Measurements from ENCODE around the gene RALA. TPM values are rescaled to one million over a fixed set of nuclear protein-coding genes. Genes with fewer than 3 reads are reported as not detected.
A peak's percentile ranks its signal among the peaks of the same experiment; 100 is the strongest.

The RALA gene
- total and polyA plus RNA-seq, 2 donors = 11.6 to 38.2 TPM

DNA sequence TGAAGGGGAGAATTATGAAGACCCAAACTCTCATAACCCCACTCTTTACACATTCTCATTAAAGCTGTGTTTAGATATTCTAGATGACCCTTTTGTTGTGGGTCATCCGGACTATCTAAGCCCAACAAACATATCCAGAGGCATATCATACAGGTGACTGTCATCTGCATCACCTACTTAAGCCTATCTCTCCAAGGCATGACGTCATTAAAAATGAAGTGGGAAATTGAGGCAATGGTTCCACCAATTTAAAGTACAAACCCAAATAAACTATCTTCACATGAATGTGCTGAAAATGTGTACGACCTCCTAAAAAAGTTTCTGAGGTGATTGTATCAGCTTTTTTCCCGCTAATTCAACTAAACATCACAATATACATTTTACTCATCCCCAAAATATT lies 4.5 kb upstream of the RALA start:
- no peaks in the 10 kb centered on the region for H3K27me3 ChIP-seq (ENCODE audit: control insufficient read depth in 2 of 2, insufficient read depth in 1 of 2, low read length in 1 of 2)
- no peaks in the 10 kb centered on the region for H3K9me3 ChIP-seq (ENCODE audit: control insufficient read depth in 2 of 2, insufficient read depth in 1 of 2, low read length in 1 of 2)
- H3K4me1 ChIP-seq (ENCODE audit: control insufficient read depth in 2 of 2, insufficient read depth in 2 of 2, low read length in 2 of 2) = peaks cover 7 to 10% of the 10 kb centered on the region in 2 donors
- H3K4me3 ChIP-seq (ENCODE audit: low read length in 2 of 2) = no peak overlapping the region
- H3K36me3 ChIP-seq (ENCODE audit: control insufficient read depth in 2 of 2, insufficient read depth in 2 of 2, low read length in 1 of 2) = no peaks in the 10 kb centered on the region
- WGBS = 95% methylated on average over 4 of the region's 4 CpGs
- no peak overlapping the region for H3K27ac ChIP-seq (ENCODE audit: low read depth in 1 of 2, low read length in 1 of 2)
- no peak for DNase-seq (ENCODE audit: low read depth in 6 of 9, low spot score in 9 of 9)

DNA sequence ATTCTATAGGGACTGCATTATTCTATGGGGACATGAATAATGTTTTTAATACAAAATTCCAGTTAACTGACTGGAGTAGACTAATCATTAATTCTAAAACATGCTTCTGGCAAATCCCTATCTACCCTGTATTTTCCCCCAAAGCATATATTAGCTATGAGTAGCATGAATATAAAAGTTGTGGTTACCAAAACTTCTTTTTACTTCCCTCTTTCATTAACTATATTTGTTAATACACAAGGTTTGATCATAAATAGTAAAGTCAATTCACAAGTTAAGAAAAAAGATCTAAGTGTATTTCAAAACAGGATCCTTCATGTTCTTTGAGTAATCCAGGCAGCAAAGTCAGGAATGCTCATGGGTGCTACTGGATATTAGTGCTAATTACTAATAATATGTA lies 2.9 kb upstream of the RALA start:
- no peaks in the 10 kb centered on the region for H3K36me3 ChIP-seq (ENCODE audit: control insufficient read depth in 2 of 2, insufficient read depth in 2 of 2, low read length in 1 of 2)
- no peaks in the 10 kb centered on the region for H3K9me3 ChIP-seq (ENCODE audit: control insufficient read depth in 2 of 2, insufficient read depth in 1 of 2, low read length in 1 of 2)

DNA sequence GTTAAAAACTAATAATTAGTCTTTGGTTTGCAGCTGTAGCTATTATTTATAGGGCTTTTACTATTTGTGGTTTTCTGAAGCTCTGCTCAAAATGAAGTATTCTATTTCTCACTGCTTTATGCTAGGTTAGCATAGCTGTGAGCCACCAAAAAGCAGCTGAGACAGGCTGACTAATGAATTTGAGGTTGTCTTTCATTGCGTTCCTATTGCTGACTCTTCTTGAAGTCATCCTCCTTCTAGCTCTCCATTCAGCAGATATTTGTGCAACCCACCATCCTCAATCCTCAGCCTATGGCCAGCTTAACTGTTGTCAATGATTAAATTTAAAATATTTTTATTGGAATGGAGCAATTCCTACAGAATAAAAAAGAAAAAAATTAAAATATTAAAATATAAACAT lies 2.1 kb upstream of the RALA start:
- 99% methylated on average over 1 of the region's 1 CpG for WGBS
- peaks cover 11 to 14% of the 10 kb centered on the region in 2 donors for H3K4me1 ChIP-seq (ENCODE audit: control insufficient read depth in 2 of 2, insufficient read depth in 2 of 2, low read length in 2 of 2)
- H3K36me3 ChIP-seq (ENCODE audit: control insufficient read depth in 2 of 2, insufficient read depth in 2 of 2, low read length in 1 of 2) = no peaks in the 10 kb centered on the region
- no peak overlapping the region for H3K4me3 ChIP-seq (ENCODE audit: low read length in 2 of 2)
- no peaks in the 10 kb centered on the region for H3K9me3 ChIP-seq (ENCODE audit: control insufficient read depth in 2 of 2, insufficient read depth in 1 of 2, low read length in 1 of 2)
- H3K27me3 ChIP-seq (ENCODE audit: control insufficient read depth in 2 of 2, insufficient read depth in 1 of 2, low read length in 1 of 2) = no peaks in the 10 kb centered on the region
- DNase-seq (ENCODE audit: low read depth in 6 of 9, low spot score in 9 of 9) = no peak
- H3K27ac ChIP-seq (ENCODE audit: low read depth in 1 of 2, low read length in 1 of 2) = no peak overlapping the region

More for the DNA sequence above, 2.9 kb upstream of the RALA start:
- H3K27ac ChIP-seq (ENCODE audit: low read depth in 1 of 2, low read length in 1 of 2) = no peak overlapping the region
- H3K4me3 ChIP-seq (ENCODE audit: low read length in 2 of 2) = no peak overlapping the region
- no peaks in the 10 kb centered on the region for H3K27me3 ChIP-seq (ENCODE audit: control insufficient read depth in 2 of 2, insufficient read depth in 1 of 2, low read length in 1 of 2)
- peaks cover 11 to 14% of the 10 kb centered on the region in 2 donors for H3K4me1 ChIP-seq (ENCODE audit: control insufficient read depth in 2 of 2, insufficient read depth in 2 of 2, low read length in 2 of 2)
- no peak for DNase-seq (ENCODE audit: low read depth in 6 of 9, low spot score in 9 of 9)

DNA sequence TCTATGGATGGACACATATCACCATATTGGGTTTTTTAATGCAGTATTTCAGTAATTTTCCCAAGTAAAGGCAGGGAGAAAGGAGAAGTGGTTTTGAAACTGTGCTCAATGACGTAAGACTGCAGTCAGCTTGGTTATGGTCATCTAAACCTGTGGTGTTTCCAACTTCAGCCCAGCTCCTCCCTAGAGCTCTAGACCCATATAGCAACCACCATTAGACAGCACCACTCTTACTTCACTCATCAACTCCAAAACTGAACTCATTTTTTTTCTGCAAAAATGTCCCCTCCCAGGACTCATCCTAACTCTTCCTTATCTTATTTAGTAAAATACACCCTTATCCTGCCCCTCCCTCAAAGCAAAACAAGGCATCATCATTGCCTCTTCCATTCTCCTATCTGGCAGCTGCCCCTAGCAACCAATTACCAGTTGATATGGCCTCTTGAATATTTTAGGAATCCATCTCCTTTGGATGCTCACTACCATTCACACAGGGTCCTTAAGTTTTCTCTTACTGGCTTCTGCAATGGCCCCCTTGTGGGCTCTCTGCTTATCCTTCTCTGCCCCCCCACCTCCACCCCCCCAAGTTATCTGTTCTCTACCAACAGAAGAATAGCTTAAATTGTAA lies 1.5 kb upstream of the RALA start:
- 98% methylated on average over 1 of the region's 1 CpG for WGBS
- Histone ChIP-seq H3K27ac (ENCODE audit: low read depth in 1 of 2, low read length in 1 of 2) (no peak overlapping the region), H3K27me3 (ENCODE audit: control insufficient read depth in 2 of 2, insufficient read depth in 1 of 2, low read length in 1 of 2) (no peaks in the 10 kb centered on the region), H3K4me1 (ENCODE audit: control insufficient read depth in 2 of 2, insufficient read depth in 2 of 2, low read length in 2 of 2) (peaks cover 11 to 14% of the 10 kb centered on the region in 2 donors), H3K9me3 (ENCODE audit: control insufficient read depth in 2 of 2, insufficient read depth in 1 of 2, low read length in 1 of 2) (no peaks in the 10 kb centered on the region), H3K4me3 (ENCODE audit: low read length in 2 of 2) (no peak overlapping the region), H3K36me3 (ENCODE audit: control insufficient read depth in 2 of 2, insufficient read depth in 2 of 2, low read length in 1 of 2) (no peaks in the 10 kb centered on the region)
- DNase-seq (ENCODE audit: low read depth in 6 of 9, low spot score in 9 of 9) = no peak

DNA sequence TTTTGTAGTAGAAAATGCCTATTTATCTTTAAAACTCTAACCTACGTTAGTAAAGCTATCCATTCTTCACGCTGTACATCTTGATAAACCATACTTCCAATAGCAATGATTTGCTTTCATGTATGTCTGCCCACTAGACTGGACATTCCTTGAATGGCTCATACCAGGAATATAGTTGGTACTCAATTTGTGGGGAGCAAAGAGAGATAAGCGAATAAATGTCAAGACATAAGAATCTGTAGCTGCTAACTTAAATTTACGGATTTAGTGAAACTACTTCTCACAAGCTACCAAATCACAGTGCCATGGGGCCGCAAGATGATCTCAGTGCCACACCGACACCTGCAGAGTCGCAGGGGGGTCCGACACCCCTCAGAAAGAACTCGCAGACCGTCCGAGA lies 763 bp upstream of the RALA start:
- peaks cover 11 to 14% of the 10 kb centered on the region in 2 donors for H3K4me1 ChIP-seq (ENCODE audit: control insufficient read depth in 2 of 2, insufficient read depth in 2 of 2, low read length in 2 of 2)
- H3K4me3 ChIP-seq (ENCODE audit: low read length in 2 of 2) = peak overlapping the region; percentile 87 to 98
- H3K27me3 ChIP-seq (ENCODE audit: control insufficient read depth in 2 of 2, insufficient read depth in 1 of 2, low read length in 1 of 2) = no peaks in the 10 kb centered on the region
- H3K36me3 ChIP-seq (ENCODE audit: control insufficient read depth in 2 of 2, insufficient read depth in 2 of 2, low read length in 1 of 2) = no peaks in the 10 kb centered on the region
- H3K9me3 ChIP-seq (ENCODE audit: control insufficient read depth in 2 of 2, insufficient read depth in 1 of 2, low read length in 1 of 2) = no peaks in the 10 kb centered on the region
- peak overlapping the region; percentile 77 to 89 for H3K27ac ChIP-seq (ENCODE audit: low read depth in 1 of 2, low read length in 1 of 2)
- 69% methylated on average over 11 of the region's 11 CpGs for WGBS
- peak in 1 of 9 donors; percentile 21 for DNase-seq (ENCODE audit: low read depth in 6 of 9, low spot score in 9 of 9)

DNA sequence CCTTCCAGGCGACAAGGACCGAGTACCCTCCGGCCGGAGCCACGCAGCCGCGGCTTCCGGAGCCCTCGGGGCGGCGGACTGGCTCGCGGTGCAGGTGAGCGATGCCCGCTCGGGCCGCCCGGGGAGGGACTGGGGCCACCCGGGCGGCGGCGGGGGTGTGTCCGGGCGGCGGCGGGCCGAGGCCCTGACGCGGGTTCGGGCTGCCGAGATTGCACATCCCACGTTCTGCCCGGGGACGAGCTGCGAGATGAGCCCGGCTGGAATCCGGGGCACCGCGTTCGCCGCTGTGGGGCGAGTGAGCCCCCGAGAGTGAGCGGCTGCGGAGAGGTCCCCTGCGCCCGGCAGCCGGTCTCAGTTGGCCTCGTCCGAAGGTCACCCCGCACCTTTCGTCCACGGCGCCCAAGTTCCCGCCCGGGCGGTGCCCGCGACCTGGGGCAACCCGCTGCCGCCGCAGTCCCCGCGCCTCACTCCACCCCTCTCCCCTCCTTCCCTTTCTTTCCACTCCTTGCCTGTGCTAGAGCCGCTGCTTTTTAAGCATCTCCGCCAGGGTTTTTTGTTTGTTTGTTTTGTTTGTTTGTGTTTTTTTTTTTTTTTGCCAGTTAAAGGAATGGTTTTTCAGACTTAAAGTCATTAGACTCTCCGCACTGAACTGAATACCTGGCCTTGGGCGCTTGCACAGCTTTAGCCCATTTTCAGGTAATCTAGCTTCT lies 515 bp downstream of the RALA start:
- peak overlapping the region; percentile 77 to 92 for H3K27ac ChIP-seq (ENCODE audit: low read depth in 1 of 2, low read length in 1 of 2)
- WGBS = under 1% methylated on average over 68 of the region's 68 CpGs
- no peaks in the 10 kb centered on the region for H3K27me3 ChIP-seq (ENCODE audit: control insufficient read depth in 2 of 2, insufficient read depth in 1 of 2, low read length in 1 of 2)
- peak overlapping the region; percentile 87 to 98 for H3K4me3 ChIP-seq (ENCODE audit: low read length in 2 of 2)
- H3K36me3 ChIP-seq (ENCODE audit: control insufficient read depth in 2 of 2, insufficient read depth in 2 of 2, low read length in 1 of 2) = no peaks in the 10 kb centered on the region
- H3K9me3 ChIP-seq (ENCODE audit: control insufficient read depth in 2 of 2, insufficient read depth in 1 of 2, low read length in 1 of 2) = no peaks in the 10 kb centered on the region
- peaks cover 11 to 14% of the 10 kb centered on the region in 2 donors for H3K4me1 ChIP-seq (ENCODE audit: control insufficient read depth in 2 of 2, insufficient read depth in 2 of 2, low read length in 2 of 2)
- DNase-seq (ENCODE audit: low read depth in 6 of 9, low spot score in 9 of 9) = peak in 2 of 9 donors; percentile 21 to 49

DNA sequence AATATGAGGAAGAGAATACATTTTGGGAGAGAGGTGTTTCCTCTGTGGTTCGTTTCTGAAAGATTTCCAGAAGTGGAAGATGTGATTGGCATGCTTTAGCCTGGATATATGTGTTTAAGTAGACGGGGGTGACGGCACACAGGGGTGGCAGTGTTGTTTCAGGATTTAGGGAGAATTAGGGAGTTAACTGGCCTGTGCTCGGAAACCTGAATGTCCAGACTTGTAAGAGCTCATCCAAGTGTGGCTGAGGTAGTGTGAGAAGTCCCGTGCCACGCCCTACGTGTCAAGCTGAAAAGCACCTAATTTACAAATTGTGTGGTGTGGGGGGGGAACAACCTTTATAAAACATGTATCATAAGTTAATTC lies 1.1 kb downstream of the RALA start:
- no peaks in the 10 kb centered on the region for H3K36me3 ChIP-seq (ENCODE audit: control insufficient read depth in 2 of 2, insufficient read depth in 2 of 2, low read length in 1 of 2)
- 26% methylated on average over 7 of the region's 7 CpGs for WGBS
- H3K9me3 ChIP-seq (ENCODE audit: control insufficient read depth in 2 of 2, insufficient read depth in 1 of 2, low read length in 1 of 2) = no peaks in the 10 kb centered on the region
- H3K4me1 ChIP-seq (ENCODE audit: control insufficient read depth in 2 of 2, insufficient read depth in 2 of 2, low read length in 2 of 2) = peaks cover 11 to 14% of the 10 kb centered on the region in 2 donors
- no peaks in the 10 kb centered on the region for H3K27me3 ChIP-seq (ENCODE audit: control insufficient read depth in 2 of 2, insufficient read depth in 1 of 2, low read length in 1 of 2)
- DNase-seq (ENCODE audit: low read depth in 6 of 9, low spot score in 9 of 9) = peak in 1 of 9 donors; percentile 31
- peak overlapping the region; percentile 20 to 31 for H3K27ac ChIP-seq (ENCODE audit: low read depth in 1 of 2, low read length in 1 of 2)
- H3K4me3 ChIP-seq (ENCODE audit: low read length in 2 of 2) = peak overlapping the region; percentile 87 to 98

DNA sequence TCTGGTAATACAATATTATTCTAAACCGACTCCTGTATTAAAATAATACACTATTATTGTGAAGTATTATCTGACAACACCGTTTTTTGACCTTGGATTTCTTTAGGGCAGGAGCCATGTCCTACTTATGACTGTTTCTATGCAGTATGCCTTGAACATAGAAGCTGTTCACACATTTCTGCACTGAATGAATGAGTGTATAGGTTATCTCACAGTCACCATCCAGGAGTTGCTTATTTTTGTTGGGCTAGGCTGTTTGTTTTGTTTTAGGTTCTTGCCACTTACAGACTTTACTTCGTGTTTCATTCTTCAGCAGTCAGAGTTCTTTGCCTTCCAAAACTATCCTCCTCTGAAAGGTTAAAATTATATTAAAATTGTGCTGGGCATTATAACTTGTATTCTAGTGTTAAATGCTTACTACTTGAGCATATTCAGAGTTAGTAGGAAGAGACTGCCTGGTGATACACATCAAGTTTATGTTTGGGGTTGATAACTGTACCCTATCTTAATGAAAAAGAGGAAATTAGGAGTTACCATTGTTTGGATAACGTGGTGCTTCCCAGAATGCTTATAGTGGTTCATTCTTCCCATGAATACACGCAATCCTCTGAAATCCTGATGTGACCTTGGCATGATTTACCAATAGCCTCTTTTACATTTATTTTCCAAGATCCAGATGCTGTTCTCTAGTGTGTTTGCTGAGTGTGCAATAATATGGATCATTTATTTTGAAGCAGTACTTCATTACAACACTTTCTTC lies 1.7 kb downstream of the RALA start:
- peaks cover 11 to 14% of the 10 kb centered on the region in 2 donors for H3K4me1 ChIP-seq (ENCODE audit: control insufficient read depth in 2 of 2, insufficient read depth in 2 of 2, low read length in 2 of 2)
- no peak for DNase-seq (ENCODE audit: low read depth in 6 of 9, low spot score in 9 of 9)
- H3K27ac ChIP-seq (ENCODE audit: low read depth in 1 of 2, low read length in 1 of 2) = peak overlapping the region in 1 of 2 donors; percentile 56
- no peaks in the 10 kb centered on the region for H3K27me3 ChIP-seq (ENCODE audit: control insufficient read depth in 2 of 2, insufficient read depth in 1 of 2, low read length in 1 of 2)
- H3K36me3 ChIP-seq (ENCODE audit: control insufficient read depth in 2 of 2, insufficient read depth in 2 of 2, low read length in 1 of 2) = no peaks in the 10 kb centered on the region
- H3K9me3 ChIP-seq (ENCODE audit: control insufficient read depth in 2 of 2, insufficient read depth in 1 of 2, low read length in 1 of 2) = no peaks in the 10 kb centered on the region
- H3K4me3 ChIP-seq (ENCODE audit: low read length in 2 of 2) = no peak overlapping the region
- 67% methylated on average over 5 of the region's 5 CpGs for WGBS

DNA sequence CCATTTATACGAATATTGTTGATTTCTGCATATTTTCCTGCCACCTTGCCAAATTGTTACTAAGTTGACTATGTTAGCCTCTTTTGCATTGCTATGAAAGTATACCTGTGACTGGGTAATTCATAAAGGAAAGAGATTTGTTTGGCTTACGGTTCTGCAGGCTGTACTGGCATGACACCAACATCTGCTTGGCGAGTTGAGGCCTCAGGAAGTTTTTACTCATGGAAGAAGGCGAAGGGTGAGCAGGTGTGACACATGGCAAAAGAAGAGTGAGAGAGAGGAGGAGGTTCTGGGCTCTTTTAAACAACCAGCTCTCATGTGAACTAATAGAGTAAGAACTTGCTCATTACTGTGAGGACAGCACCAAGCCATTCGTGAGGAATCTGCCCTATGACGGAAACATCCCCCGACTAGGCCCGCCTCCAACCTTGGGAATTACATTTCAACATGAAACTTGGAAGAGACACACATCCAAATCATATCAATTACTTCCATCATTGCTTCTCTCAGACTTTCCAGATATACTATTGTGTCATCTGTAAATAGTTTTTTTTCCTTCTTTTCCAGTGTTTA lies 8.4 kb downstream of the RALA start:
- no peak overlapping the region for H3K27ac ChIP-seq (ENCODE audit: low read depth in 1 of 2, low read length in 1 of 2)
- no peak for DNase-seq (ENCODE audit: low read depth in 6 of 9, low spot score in 9 of 9)
- peaks cover 0 to 6% of the 10 kb centered on the region in 2 donors for H3K36me3 ChIP-seq (ENCODE audit: control insufficient read depth in 2 of 2, insufficient read depth in 2 of 2, low read length in 1 of 2)
- H3K9me3 ChIP-seq (ENCODE audit: control insufficient read depth in 2 of 2, insufficient read depth in 1 of 2, low read length in 1 of 2) = no peaks in the 10 kb centered on the region
- peaks cover 11 to 13% of the 10 kb centered on the region in 2 donors for H3K4me1 ChIP-seq (ENCODE audit: control insufficient read depth in 2 of 2, insufficient read depth in 2 of 2, low read length in 2 of 2)
- 98% methylated on average over 8 of the region's 8 CpGs for WGBS
- H3K4me3 ChIP-seq (ENCODE audit: low read length in 2 of 2) = no peak overlapping the region
- no peaks in the 10 kb centered on the region for H3K27me3 ChIP-seq (ENCODE audit: control insufficient read depth in 2 of 2, insufficient read depth in 1 of 2, low read length in 1 of 2)

Data from thymus (tissue), 11 donors.